NCI-H345 (cell line): ENCODE data around the gene MAML2.

Experiments used
- DNase-seq: peaks from one replicate; lab custom pipeline; 2025; lab: John Stamatoyannopoulos, UW

Gene MAML2

DNA sequence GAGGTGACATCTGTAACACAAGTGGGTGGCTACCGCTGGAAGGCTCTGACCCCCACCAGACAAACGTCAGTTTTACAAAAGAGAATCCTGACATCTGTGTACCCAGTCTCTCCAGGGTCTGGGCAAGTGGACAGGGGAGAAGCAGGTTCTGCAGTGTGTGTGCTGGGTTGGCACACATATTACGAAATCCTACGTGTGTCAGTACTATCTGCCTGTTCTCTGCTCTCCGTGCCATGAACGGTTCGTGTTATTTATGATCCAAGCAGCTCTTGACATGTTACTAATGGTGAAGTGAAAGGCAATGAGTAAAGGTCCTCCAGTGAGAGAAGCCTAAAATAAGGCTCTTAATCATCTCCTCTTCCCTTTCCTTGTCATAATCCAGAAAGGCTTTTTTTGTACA is 217.6 kb downstream of the MAML2 start:
- no peak for DNase-seq

DNA sequence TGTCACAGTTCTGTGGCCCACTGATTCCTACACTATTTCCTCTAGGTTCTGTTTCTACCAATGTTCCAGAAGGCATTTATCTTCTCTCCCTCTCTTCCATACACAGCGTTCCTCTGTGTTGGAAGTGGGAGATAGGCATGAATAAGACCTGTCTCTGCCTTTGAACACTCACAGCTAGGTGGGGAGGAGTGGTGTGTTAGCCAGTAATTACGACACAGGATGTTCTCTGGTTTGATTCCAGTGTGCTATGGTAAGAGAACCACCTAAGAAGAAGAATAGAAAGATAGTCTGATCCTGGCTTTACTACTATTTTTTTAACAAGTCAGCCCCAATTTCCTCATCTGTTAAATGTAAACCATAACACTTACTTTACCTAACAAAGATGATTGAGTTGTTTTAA is 218.8 kb downstream of the MAML2 start:
- DNase-seq = no peak

DNA sequence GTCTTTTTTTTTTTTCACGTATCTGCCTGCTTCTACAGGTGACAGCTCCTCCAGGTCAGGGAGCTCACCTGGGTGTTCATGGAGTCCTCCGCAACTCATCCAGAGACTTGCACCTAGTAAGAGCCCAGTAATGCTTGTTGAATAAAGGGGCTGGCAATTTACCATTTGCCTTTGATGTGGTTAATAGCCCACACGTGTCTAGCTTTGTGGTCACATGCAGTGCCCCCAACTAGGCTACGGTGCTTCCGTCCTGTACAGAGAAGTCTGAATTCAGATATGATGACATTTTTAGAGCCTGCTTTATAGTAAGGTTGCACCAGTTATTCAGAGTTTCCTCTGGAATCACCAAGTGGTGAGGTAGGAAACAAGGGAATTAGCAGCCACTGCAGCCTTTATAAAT is 219.7 kb downstream of the MAML2 start:
- DNase-seq = no peak

DNA sequence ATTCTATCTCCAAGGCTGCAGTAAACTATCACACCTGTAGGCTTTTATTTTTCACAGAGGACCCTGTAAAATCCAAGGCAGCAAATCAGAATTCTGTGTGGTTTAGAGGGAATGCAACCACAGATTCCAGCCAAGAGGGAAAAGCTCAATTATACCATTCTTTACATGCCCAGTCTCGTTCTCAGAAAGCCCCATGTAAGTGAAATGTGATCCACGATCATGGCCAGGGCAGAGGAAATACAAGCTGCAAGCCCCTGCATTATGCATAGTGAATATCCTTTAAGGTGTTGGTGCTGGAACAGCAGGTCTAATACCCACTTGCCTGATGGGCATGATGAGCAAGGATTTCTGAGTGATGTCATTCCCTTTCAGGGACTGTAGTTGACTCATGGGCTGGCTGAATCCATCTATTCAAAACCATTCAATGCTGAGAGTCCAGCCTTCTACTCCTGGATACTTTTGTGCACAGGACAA is 220.4 kb downstream of the MAML2 start:
- no peak for DNase-seq

DNA sequence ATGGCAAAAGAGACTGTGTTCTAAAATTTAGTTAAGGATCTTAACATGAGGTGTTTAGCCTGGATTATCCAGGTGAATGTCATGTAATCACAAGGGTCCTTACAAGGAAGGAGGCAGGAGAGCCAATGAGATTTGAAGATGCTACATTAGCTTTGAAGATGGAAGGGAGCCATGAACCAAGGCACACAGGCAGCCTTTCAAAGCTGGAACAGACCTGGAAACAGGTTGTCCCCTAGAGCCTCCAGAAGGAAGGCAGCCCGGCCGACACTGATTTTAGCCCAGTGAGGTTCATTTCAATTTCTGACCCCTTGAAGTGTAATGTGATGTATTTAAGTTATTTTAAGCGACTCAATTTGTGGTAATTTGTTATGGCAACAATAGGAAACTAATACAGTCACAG is 223.8 kb downstream of the MAML2 start:
- DNase-seq = no peak

DNA sequence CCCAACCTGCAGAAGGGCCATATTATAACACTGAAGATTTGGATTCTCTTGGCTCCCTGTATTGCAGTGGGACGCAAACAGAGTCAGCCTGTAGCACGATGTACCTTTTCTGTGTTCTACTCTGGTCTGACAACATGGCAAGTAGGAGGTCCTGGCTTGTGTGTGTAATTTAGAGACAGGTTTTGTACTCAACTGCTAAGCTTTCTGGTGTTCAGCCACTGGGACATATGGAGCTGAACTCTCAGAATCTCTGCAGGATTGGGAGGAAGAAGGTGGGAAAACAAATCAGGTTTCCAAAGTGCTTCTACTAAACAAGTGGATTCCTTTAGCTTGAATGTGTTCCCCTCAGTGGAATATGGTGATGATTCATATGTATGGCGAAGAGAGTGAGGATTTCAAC is 226.6 kb downstream of the MAML2 start:
- DNase-seq = no peak

DNA sequence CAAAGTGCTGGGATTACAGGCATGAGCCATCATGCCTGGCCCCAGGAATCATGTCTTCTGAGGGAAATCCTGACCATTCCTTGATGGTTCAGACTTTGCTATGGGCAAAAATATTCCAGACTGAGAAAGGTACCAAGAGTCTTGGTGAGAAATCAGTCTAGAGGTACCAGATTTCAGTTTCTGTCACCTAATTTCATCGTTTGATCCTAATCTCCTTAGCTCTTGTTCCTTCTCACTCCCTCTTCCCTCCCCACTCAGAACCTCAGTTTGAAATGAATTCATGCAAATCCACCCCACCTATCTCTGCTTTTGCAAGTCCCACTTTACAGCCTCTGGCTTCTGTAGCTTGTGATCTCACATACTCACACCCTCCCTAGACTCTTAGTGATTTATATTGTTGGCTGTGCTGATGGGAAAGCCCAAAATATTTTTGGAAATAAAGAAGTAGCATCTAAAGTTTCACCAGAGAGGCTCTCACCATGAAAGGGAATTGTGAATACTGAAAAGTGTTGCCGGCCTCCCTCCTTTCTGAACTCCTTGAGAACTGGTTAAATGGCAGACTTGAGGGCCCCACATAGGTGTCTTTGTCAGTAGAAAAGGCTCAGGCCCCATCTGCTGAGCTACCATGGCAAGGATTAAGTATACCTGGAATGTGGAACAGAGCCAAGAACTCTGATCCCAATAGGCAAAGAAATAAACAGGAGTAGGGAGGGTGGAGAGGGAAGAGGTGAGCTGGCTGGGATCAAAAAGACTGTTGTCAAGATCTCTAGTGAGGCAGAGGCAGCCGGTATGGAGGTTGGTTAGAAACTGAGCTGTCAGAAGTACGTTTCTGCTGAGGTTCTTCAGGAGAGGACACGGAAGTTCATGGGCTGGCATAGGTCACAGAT is 228.6 kb downstream of the MAML2 start:
- peak; percentile 20 for DNase-seq

DNA sequence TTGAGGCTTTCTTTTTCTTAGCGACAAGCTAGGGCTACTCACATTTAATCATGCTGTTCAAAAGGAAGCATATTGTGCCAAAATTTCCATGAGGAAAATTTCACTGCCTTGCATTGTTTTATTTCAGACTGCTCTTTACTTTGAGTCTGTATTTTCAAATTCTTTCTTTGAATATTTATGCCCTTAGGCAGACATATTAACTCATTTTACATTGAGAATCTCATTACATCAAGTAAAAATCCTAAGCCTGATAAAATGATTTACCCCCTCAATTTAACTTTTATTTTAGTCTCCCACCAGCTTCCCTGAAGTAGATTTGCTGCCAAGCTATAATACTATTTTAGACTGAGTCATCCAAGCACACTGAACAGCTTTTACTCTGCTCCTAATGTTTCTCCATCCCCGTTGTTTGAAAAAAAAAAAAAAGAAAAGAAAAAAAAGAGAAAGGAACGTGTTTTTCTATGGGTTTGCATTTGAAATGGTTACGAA is 229.8 kb downstream of the MAML2 start:
- DNase-seq = no peak

DNA sequence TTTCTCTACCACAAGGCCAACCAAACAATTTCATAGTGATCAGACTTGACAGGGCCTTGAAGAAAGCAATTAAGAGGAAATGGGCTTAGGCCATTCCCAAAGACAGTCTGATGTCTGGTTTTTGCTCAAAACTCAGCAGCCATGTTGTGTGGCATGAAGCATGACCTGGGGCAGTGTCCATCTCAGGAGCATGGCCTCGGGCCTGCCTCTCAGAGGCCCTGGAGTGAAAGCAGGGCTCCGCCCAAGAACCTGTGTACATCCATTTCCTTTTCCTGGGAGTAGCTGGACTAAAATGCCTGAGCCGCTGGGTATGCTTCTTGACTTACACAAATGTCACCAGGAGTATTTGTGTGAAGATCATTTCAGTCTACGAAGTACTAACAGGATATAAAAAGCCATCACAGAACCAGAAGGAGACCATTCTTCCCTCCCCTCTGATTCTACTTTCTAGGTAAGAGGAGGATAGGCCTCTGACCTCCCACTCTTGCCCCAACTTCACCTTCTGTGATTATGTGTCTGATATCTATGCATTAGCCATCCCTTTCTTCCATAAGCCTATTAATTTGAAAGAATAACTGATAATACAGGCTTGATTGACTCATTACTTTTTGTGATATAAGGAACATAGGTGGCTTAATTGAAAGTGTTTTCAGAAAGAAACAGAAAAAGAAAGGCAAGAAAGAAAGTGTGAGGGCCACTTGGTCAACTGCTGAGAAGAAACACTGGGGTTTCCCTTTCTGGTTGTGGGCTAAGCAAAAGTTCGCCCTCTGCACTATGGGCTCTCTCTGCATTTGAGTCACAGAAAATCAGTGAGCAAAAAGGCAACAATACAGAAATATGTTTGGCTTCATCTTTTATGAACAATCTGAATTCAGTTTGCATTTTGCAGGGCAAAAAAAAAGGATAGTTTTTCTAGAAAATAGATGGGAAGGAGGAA is 230.5 kb downstream of the MAML2 start:
- DNase-seq = no peak

DNA sequence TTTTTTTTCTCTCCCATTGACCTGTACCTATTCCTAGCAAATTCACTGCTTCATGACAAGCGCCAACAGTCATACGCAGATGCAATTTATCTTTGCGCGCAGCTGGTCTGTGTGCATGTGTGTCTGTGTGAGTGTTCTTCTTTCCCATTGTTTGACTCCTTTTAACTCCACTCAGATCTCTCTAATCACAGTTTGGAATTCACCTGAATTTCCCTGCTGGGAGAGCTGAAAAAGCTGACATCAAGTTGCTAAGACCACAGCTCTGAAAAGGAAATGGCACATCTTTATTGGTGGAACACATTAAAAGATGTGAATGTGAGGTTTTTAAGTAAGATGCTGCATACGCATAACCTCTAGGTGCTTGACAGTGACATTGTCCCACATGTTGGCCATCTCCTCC is 231.7 kb downstream of the MAML2 start:
- DNase-seq = no peak

DNA sequence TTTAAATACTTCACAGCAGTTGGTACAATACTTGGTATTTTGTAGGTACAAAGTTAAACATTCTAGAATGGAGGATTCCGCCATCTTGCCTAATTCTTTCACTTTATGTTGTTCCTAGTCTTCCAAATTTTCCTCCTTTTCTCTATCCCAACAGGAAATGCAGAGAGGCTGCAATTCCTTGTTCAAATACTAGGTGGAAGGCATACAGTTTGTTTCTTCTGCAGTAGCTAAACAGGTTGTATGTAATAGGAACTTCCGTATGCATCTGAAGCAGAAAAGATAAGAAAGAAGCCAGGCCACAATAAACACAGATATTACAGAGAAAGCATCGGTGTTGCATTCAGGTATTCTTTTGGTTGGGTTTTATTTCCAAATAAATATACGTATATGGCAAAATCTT is 232.7 kb downstream of the MAML2 start:
- no peak for DNase-seq

DNA sequence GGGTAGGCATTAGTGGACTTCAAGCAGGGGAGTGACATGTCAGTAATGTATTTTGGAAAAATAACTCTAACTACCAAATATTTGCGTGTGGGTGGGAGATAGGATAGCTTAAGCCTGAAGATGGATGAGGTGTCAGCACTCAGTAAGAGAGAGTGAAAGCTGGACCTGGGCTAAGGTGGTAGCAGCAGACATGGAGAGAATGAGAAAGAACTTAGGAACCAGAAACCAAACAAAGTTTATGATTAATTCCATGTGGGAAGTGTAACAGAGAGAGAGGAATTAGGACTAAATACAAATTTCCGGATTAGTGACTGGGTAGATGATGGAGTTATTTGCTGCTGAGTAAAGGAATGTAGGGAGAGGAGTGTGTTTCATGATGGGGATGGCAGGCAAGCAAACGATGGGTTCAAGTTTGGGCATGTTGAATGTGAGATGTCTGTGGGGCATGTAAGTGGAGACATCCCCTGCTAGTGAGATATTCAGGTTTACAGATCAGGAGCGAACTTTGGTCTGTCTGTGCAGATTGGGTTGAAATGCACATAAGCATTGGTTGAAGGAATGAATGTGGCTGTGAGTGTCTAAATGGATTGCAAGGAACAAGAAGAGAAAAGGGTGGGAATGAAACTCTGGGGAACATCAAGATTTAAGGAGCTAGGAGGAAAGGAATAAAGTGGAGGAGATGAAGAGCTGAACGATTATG is 233.5 kb downstream of the MAML2 start:
- DNase-seq = no peak

DNA sequence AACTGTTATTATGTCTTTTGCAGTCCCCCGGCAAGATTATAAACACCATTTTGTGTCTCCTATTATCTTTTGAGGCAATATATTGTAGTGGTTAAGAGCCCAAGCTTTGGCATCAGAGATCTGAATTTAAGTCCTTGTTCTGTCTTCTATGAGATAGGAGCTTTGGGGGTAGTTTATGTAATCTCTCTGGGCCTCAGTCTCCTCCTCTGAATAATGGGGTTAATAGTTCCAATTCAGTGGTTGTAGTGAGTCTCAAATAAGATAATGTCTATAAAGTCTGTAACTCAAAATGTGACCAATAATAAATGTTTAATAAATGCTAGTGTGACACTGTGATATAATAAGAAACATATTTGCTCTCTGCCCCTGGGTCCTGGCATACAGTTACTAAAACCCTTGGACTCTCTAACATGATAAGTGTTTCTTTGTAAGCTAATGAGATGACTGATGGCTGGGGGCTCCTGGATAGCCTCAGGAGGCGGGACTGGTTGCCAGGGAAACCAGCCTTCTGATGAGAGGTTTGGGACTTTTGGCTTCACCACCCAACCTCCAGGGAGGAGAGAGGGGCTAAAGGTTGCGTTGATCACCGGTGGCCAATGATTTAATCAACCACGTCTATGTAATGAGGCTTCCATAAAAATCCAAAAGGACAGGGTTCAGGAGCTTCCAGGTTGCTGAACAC is 235.7 kb downstream of the MAML2 start:
- DNase-seq = no peak

DNA sequence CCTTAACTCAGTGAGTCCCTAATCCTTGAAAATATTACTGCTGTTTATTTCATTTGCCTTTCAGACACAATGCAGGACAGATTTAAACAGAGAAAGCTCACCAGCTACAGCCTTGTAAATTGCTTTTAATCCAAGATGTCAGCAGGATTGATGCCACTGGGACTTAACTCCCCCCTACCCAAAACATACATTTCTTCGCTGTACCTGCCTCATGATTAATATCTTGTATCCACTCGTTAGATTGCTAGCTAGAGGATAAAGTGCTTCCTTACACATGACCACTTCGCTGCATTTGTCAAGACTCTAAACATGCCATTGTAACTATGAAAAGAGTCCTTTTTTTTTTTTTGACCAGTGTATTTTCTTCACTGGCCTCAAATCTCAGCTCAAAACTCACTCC is 236.3 kb downstream of the MAML2 start:
- no peak for DNase-seq

DNA sequence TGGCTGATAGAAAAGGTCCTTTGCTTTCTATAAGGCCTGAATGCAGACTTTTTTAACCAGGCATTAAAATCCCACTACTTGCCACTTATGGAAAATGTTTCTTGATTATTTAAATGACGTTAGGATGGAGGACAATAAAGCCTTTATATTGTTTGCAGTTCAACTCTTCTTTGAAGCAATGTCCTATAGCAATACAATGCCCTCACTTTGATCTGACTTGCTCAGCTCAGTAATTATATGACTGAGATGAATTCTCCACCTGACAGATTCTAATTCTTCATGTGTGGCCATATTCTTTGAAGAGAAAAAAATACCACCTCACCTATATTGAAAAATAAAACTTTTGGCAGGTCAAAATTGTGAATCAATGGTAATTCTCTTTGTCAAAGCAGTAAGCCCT is 237.1 kb downstream of the MAML2 start:
- DNase-seq = no peak

DNA sequence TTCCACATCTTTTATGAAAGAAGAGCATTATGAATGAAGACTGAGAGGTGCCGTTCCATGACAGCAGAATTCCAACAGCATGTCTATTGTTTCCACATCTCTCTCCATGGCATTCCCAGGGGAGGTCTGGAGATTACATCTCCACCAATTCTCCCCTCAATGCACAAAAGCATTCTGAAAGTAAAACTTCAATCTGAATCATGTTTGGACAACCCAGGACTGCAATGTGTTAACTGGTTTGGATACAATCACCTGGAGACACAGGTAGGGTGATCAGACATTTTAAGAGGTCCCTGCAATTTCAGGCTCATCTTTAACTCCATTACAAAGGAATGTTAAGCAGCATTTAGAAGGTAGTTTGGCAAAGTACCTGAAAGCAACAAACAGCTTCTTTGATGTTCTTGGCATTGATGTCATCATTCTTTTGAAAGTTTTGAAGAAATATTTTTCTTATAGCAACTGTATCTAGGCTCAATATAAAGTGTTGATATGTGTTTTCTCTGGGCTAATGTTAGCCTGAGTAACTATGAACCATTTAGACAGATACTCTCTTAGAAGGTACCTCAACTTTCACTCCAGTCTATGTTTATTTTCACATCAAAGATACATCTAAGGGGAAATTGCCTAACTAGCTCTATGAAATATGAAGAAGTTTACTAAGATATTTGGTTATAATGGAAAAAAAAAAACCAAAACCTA is 237.6 kb downstream of the MAML2 start:
- DNase-seq = no peak

DNA sequence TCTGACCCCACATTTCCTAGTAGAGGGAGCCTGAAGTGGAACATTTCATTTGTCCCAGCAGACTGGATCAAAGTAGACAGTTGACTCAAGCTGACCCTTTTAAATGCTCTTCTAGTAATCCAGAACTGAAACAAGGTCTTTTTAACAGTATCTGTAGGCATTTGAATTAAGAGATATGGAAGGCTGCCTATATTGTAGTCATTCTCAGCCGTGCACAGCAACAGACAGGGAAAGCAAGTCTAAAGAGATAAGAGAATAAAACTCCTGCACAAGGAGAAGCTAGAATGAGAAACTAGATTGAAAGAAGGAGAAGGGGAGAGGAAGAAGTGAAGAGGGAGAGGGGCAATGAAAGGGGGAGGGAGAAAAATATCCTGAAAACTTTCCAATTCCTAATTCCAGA is 238.5 kb downstream of the MAML2 start:
- DNase-seq = no peak

DNA sequence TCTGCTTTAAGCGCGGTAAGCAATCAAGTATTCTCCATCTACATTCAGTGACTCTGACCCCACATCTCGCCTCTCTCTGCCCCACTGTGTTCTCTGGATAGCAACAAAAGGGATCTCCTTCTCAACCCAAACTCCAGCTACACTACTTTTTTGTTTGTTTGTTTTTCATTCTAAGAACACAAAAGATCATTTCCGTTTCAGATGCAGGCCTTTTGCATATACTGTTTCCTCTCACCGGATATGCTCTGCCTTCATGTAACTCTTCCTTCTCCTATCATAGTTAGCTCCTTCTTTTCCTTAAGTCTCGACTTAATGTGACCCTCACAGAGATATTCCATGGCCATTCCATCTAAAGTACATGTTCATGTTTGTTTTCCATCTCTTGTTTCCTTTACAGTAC is 239.3 kb downstream of the MAML2 start:
- no peak for DNase-seq

DNA sequence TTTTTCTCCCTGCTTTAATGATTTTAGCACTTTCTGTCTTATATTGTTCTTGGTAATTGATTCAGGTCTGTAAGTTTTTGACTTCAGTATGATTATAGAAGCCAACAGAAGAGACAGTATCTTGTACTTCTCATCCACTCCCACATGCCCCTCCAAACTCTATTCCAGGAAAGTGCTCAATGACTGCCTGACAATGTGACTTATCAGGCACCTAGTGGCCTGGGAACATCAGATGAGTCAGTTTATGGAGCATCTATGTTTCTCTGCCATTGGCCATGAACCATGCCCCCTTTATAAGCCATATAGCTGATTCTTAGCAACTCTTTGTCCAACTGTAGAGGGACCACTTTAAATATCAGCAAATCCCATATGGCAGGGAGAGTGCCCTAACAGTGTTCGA is 239.9 kb downstream of the MAML2 start:
- DNase-seq = no peak

DNA sequence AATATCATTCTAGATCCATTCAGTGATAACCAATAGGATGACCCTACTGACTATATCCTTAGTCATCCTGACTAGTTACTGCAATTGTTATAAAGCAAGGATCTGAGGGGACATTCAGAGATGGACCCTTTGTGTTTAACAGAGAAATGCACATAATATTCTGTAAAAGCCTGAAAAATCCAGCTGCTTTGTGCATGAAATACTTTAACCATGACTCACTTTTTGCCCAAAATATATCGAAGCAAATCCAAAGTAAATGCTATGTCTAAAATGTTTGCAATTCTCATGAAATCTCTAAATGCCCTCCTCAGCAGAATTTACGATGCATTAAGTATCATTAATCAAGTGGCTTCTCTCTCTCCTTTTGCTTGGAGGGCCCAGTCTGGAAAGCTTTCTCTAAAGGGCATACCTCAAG is 240.3 kb downstream of the MAML2 start:
- no peak for DNase-seq

DNA sequence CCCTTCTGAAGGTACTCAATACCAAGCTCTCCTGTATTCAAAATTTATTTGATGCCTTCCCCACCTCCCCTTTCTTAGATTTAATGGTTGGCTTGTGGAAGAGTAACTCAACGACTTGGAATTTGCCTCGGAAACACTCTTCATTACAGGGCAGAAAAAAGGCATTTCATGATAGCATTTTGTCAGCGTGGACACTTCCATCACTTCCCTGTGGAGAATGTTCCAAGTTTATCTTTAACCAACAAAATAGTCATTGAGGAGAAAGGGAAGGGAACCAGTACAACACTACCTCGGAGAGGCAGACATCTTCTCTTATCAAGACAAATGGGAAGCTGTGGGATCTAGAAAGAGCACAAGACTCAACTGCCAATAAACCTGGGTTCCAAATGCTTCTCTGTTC is 241.8 kb downstream of the MAML2 start:
- DNase-seq = no peak
